Measurements from ENCODE around the gene COL17A1.

DNA sequence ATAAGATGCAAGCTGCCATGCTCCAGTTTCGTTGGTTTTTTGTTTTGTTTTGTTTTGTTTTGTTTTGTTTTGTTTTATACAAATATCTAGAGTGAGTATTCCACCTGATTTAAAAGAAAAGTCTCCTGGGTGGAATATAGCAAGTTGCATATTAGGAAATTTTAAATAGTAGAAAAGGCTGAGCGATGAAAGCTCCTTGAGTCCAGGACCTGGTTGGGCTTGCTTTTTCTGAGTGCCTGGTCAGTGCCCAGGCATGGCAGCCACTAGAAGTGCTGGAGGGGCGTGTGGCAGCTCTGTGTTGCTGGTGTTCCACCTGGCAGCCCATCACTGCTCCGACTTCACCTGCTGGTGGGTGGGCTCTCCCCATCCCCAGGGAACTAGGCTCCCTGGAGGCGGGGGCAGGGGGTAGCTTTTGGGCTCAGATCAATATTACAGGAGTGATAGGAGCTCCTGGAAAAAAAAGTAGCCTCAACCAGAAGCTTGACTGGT is 8.0 kb downstream of the COL17A1 start:
- TF ChIP-seq, protein P1, sequence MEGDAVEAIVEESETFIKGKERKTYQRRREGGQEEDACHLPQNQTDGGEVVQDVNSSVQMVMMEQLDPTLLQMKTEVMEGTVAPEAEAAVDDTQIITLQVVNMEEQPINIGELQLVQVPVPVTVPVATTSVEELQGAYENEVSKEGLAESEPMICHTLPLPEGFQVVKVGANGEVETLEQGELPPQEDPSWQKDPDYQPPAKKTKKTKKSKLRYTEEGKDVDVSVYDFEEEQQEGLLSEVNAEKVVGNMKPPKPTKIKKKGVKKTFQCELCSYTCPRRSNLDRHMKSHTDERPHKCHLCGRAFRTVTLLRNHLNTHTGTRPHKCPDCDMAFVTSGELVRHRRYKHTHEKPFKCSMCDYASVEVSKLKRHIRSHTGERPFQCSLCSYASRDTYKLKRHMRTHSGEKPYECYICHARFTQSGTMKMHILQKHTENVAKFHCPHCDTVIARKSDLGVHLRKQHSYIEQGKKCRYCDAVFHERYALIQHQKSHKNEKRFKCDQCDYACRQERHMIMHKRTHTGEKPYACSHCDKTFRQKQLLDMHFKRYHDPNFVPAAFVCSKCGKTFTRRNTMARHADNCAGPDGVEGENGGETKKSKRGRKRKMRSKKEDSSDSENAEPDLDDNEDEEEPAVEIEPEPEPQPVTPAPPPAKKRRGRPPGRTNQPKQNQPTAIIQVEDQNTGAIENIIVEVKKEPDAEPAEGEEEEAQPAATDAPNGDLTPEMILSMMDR (IDR thresholded peaks at IDR 0.05; ENCODE audit: insufficient read depth, low read depth, low read length): no peak
- TF ChIP-seq EZH2 (IDR thresholded peaks at IDR 0.05; ENCODE audit: insufficient read depth, low read length): no peak
